HG03558 (cell line): ENCODE results near the gene MRPL50.

Experiments used
- ATAC-seq: cut with Tn5 transposase; IDR thresholded peaks from one replicate; pipeline ENCODE4 v1.9.1; 2021; ENCODE audit warnings: moderate number of reproducible peaks; ENCODE audit not compliant: unreplicated experiment; ENCODE audit errors: extremely low read depth

The MRPL50 gene

DNA sequence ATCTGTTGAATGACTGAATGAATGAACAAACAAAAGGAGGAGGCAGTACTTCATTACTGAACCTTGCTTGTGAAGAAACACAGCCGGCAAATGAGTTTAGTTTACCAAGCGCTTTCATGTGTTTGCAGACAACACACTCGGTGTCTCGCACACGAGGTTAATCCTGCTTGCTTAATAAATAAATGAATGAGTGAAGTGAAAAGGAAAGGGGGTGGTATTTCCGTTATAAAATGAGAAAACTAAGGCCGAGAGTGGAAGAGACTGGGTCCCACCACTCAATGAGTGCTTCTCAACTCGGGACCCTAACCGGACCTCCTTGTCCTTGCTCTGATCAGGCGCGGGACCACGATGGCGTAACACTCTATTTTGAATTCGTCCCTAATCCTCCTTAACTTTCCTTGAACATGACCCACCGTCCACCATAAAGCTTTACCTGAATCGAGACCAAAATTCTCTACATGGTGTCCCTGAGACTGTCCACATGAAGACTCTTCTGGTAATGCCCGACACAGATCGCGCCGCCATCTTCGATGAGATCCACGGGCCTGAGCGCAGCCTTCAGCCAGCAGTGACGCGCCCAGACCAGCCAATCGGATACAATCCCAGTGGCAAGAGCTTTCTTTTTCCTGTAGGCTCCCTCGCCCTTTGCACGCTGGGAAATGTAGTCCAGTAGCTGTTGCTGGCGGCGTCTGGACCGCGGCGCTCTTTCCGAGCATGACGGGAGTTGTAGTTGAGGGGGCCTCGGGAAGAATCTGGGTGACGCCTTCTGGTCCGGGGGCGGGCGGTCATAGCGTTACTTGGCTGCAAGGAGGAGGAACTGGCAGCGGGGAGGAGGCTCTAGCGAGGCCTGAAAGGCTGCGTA is at the start of gene MRPL50, which contains the start of gene ZNF189:
Gene MRPL50 (minus strand): TSS at position 551 of the 862 bp plus-strand sequence. CDS start 26 bp downstream, at position 525.
Gene ZNF189 (plus strand): TSS at position 784 of the 862 bp plus-strand sequence. CDS start 306 bp downstream, outside the sequence.
- peak; percentile 96 for ATAC-seq

- no peak for ATAC-seq
These were observed 48.3 kb upstream of the MRPL50 start for GRCh38 chr9:101446732-101447131.

- no peak for ATAC-seq
These were observed 47.1 kb upstream of the MRPL50 start for GRCh38 chr9:101445353-101446029.

- no peak for ATAC-seq
These were observed 45.0 kb upstream of the MRPL50 start for GRCh38 chr9:101443364-101443771.

DNA sequence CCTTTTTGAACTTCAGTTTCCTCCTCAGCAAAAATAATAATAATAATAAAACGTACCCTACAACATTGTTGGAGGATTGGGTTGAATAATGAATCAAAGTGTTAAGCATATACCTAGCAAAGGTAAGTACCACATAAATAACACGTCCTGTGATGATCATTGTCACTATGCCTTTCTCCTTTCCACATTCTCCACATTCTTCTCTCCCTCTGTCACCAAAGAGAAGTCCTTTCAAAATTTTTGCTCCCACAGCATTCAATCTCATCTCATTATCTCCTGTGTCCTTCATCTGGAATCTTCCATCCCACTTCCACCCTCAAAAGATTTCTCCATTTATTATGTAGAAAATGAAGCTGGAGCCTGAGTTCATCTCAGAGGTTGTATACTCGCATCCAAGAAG is 44.3 kb upstream of the MRPL50 start:
- no peak for ATAC-seq

GRCh38 chr9:101442318-101442717 is 43.9 kb upstream of the MRPL50 start:
- no peak for ATAC-seq

GRCh38 chr9:101440714-101441230 is 42.4 kb upstream of the MRPL50 start:
- ATAC-seq = no peak

GRCh38 chr9:101438523-101438922 is 40.1 kb upstream of the MRPL50 start:
- no peak for ATAC-seq

GRCh38 chr9:101437806-101438232 is 39.4 kb upstream of the MRPL50 start:
- ATAC-seq = no peak

DNA sequence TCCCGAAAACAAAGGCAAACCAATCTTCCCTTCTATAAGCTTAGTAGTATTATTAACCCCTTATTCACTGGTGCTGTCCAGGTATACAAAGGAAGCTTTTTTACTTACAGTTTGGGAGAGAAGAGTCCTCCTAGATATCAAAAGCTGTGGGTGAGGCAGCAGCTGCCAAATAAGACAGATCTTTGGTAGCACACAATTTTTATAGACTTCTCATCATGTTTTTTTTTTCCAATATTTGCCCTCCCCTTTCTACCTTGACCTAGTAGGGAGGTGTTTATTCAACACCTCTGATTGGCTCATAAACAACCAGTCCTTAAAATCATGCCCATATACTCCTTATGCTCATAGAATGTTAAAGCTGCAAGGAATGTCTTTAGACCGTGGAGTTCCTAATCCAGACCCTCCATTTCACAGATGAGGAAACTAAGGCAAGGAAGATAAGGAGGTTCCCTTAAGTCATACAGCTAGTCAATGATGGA is 37.2 kb upstream of the MRPL50 start, which contains the start of gene ALDOB:
Gene ALDOB (minus strand): TSS at position 174 of the 479 bp plus-strand sequence. CDS start 4,887 bp downstream, outside the sequence.
- no peak for ATAC-seq

DNA sequence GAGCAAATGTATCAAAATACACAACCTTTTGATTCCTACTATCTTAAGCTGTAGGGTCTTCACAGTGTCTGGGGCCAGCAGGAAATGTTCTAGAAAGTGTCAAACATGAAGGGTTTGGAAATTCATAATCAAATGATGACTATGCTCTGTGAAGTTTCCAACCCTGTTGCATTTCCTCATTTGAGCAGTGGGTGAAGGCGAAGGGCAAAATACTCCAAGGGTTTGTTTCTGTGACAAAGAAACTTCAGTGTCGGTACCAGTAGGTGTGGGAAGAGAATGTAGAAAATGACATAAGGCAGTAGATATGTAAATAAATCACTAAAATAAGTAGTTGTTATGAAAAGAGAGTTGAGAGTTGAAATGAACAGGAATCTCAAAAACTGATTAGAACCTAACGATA is 36.6 kb upstream of the MRPL50 start:
- no peak for ATAC-seq

DNA sequence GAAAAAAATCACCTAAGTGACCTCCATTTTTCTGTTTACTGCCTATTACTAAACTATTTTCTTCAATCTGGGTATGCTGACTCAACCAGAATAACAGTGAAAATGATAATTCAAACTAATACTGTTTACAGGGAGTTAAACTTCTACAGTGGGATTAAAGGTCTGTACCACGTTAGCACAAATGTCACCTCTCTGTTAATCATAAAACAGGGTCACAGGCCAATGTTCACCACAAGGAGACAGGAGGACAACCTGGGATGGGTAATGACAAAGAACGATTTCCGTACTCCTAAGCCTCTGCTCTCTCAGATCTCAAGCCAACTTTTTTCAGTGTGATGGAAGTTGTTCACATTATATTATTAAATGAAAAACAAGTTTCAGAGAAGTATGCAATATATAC is 34.8 kb upstream of the MRPL50 start:
- no peak for ATAC-seq

DNA sequence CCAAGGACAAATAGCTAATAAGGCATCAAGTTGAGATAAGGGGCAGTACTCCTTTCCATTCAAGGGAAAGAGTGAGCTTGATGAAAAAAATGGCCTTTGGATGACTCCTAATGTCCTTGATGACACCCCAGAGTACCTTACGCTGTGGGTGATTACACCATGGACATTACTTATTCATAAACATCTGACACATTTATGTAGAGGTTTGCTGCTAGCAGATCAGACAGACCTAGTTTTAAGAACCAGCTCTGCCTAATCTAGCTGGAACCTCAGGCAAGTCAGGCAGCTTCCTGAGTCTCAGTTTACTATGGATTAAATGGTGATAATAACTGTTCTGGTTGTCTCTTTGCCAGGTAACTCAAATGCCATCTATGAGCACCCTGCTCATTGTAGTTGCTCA is 34.3 kb upstream of the MRPL50 start:
- no peak for ATAC-seq

GRCh38 chr9:101432171-101432570 is 33.8 kb upstream of the MRPL50 start:
- no peak for ATAC-seq

GRCh38 chr9:101429736-101430135 is 31.3 kb upstream of the MRPL50 start:
- no peak for ATAC-seq

GRCh38 chr9:101428909-101429308 is 30.5 kb upstream of the MRPL50 start:
- no peak for ATAC-seq

DNA sequence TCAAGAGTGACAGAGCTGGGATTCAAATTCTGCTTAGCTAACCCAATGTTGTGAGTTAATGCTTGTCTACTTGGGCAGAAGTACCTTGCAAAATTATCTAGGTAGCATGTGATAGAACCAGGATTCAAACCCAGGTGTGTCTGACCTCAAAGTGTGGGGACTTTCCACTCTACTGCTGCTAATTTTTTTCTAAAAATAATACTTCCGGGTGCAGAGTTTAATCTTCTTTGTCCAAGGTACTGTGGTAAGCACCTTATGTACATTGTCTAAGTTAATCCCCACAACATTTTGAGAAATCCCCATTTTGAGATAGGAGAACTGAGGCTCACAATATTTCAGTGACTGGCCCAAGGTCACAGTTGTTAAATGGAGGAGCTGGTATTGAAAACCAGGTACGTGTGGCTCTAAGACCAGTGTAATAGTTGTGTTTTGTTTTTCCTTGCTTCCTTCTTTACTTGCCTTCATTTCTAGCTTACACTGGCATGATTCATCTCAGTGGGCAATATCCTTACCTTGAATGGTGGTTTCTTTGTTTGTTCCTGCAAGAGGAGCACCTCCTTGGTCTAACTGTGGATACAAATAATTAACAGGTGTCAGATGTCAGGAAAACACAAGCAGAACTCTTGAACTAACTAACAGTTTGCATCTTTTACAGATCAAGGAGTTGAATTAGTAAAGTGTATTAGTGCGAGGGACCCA is 29.7 kb upstream of the MRPL50 start:
- ATAC-seq = peak; percentile 48

DNA sequence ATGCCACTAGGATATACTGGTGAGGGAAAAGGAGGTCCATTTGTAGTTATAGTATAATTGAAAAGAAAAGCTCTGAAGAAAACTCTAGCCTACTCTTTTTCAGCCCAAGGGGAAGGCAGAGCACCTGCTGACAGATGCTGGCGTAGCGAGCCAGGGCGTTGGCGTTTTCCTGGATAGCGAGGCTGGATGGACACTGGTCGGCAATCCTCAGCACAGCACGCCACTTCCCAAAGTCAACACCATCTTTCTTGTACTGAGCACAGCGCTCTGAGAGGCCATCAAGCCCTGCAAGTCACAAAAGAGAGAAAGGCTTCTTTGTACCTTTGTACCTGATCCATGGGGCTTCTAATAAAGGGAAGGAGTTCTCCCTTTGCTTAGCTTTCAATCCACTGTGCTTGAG is 28.9 kb upstream of the MRPL50 start:
- no peak for ATAC-seq

DNA sequence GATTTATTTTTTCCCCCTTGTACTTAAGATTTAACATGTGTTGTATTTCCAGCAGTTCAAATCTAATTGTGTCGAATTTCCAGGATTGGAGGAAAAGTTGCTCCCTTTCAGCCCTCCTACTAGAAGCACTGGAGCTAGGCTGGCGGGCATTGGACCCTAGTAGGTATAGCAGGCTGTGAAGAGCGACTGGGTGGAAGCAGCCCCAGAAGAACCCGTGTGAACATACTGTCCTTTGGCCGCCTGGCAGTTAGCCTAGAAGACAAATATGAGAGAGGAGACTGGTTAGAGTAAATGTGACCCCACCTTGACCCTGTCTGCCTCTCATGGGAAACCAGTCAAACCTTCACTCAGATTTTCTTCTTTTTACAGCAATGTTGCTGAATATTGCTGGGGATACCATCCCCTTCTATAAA is 23.2 kb upstream of the MRPL50 start:
- ATAC-seq = no peak

DNA sequence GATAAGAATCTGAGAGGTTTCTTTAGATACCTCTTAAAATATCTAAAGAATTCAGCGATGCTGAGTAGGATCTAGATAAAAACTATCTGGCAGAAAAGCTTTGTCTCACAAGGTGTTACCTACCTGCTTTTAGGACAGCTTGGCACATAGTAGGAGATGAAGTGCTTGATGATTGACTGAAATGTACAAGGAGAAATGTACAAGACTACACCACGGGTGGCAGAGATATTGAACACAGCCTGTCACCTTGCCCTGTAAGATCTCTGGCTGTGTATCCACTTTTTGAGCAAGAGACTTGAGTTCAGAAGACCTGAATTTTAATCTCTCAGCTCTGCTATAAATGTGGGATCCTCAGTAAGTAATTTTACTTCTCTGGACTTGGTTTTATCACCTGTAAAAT is 21.4 kb upstream of the MRPL50 start:
- ATAC-seq = no peak
